ENCODE data around the gene SFTPA1.
"Not testable (repeated sequence)": the region's sequence is repeated elsewhere in the genome, so short reads cannot be mapped to it uniquely, and the experiment has no call there.

The SFTPA1 gene

DNA sequence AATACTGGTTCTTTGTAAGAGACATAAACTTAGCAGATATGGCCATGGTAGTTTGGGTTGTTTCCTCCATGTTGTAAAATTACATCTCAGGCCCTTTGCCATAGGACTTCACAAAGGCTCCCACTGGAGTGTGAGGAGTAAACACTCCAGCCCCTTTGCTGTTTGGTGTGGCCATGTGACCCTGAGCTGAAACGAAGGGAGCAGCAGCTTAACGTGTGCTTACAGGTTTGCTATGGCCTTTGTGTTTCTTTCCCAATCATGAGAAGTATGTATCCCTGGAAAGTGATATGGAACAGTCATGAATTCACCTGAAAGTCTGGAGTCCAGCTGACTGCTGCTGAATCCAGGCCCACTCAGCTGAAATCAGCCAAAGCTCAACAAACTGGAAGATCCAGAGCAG lies 23.8 kb upstream of the SFTPA1 start:
- no peak overlapping the region for H3K27ac ChIP-seq (ENCODE audit: low read length)
- H3K27me3 ChIP-seq (ENCODE audit: low read depth, low read length): no peaks in the 10 kb centered on the region
- H3K4me1 ChIP-seq (ENCODE audit: control insufficient read depth in 1 of 2, insufficient read depth in 2 of 2, low read length in 2 of 2): no peaks in the 10 kb centered on the region
- no peaks in the 10 kb centered on the region for H3K36me3 ChIP-seq (ENCODE audit: control insufficient read depth in 1 of 2, insufficient read depth in 2 of 2, low read length in 2 of 2)
- no peaks in the 10 kb centered on the region for H3K9me3 ChIP-seq (ENCODE audit: control insufficient read depth in 1 of 2, low read length in 2 of 2)
- H3K4me3 ChIP-seq (ENCODE audit: low read depth in 1 of 2, low read length in 2 of 2): no peak overlapping the region

DNA sequence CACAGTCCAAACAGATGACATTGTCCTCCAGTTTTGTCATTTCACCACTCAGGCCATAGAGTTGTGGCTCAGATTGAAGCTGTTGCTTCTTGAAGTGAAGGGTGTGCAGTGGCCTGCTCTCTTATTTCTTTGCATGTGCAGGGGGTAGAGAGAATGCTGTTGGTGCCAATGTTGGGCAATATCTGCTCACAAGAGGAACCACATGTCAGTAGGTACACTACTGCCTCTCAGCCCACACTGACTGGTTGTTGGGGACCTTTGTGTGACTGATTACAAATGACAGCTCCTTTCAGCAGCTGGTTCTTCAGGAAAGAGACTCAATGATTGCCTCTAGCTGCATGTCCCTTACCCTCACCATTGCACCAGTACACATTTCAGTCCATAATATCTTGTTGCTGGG lies 21.9 kb upstream of the SFTPA1 start:
- H3K4me3 ChIP-seq (ENCODE audit: low read depth in 1 of 2, low read length in 2 of 2): no peak overlapping the region
- no peaks in the 10 kb centered on the region for H3K36me3 ChIP-seq (ENCODE audit: control insufficient read depth in 1 of 2, insufficient read depth in 2 of 2, low read length in 2 of 2)
- no peak overlapping the region for H3K27ac ChIP-seq (ENCODE audit: low read length)
- no peaks in the 10 kb centered on the region for H3K9me3 ChIP-seq (ENCODE audit: control insufficient read depth in 1 of 2, low read length in 2 of 2)
- no peaks in the 10 kb centered on the region for H3K4me1 ChIP-seq (ENCODE audit: control insufficient read depth in 1 of 2, insufficient read depth in 2 of 2, low read length in 2 of 2)
- H3K27me3 ChIP-seq (ENCODE audit: low read depth, low read length): no peaks in the 10 kb centered on the region

DNA sequence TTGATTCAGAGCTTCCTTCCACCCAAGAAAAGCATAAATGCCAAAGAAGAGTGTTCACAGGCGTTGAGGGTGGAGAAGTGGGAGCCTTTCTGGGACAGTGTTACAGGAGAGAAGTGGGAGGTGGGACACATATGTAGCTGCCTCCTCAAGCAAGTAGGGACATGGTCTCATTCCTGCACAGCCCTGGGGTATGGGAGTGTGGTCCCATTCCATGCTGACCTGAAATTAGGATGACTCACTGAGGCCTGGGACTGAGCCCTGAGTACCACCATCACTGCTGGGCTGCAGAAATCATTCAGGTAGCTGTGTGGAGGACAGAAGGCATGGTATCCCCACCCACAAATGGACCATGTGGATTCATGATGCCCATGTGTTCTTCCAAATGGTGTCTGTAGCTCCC lies 17.4 kb upstream of the SFTPA1 start:
- H3K36me3 ChIP-seq (ENCODE audit: control insufficient read depth in 1 of 2, insufficient read depth in 2 of 2, low read length in 2 of 2): no peaks in the 10 kb centered on the region
- H3K9me3 ChIP-seq (ENCODE audit: control insufficient read depth in 1 of 2, low read length in 2 of 2): peaks cover 0 to 7% of the 10 kb centered on the region in 2 donors
- no peaks in the 10 kb centered on the region for H3K27me3 ChIP-seq (ENCODE audit: low read depth, low read length)
- no peak overlapping the region for H3K4me3 ChIP-seq (ENCODE audit: low read depth in 1 of 2, low read length in 2 of 2)
- no peak overlapping the region for H3K27ac ChIP-seq (ENCODE audit: low read length)
- H3K4me1 ChIP-seq (ENCODE audit: control insufficient read depth in 1 of 2, insufficient read depth in 2 of 2, low read length in 2 of 2): no peaks in the 10 kb centered on the region

DNA sequence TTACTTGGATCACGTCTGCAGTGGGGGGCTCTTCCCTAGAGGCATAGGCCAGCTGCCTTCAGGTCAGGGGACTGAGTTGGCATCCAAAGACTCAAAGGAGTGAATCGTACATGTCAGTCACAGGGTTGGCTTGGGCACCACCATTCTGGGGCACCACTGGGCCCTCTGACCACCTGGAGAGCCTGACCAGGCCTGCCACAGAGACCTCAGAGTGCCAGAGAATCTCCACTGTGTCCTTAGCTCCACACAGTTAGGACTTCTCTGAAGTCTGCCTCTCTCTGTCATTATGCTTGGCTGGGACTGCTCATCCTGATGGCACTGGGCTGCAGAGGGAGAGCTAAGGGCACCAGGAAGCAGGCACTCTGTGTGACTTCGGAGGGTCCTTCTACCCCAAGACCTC lies 16.2 kb upstream of the SFTPA1 start:
- H3K4me1 ChIP-seq (ENCODE audit: control insufficient read depth in 1 of 2, insufficient read depth in 2 of 2, low read length in 2 of 2); H3K9me3 ChIP-seq (ENCODE audit: control insufficient read depth in 1 of 2, low read length in 2 of 2); H3K27ac ChIP-seq (ENCODE audit: low read length); H3K27me3 ChIP-seq (ENCODE audit: low read depth, low read length); H3K36me3 ChIP-seq (ENCODE audit: control insufficient read depth in 1 of 2, insufficient read depth in 2 of 2, low read length in 2 of 2); H3K4me3 ChIP-seq (ENCODE audit: low read depth in 1 of 2, low read length in 2 of 2): not testable (repeated sequence)

DNA sequence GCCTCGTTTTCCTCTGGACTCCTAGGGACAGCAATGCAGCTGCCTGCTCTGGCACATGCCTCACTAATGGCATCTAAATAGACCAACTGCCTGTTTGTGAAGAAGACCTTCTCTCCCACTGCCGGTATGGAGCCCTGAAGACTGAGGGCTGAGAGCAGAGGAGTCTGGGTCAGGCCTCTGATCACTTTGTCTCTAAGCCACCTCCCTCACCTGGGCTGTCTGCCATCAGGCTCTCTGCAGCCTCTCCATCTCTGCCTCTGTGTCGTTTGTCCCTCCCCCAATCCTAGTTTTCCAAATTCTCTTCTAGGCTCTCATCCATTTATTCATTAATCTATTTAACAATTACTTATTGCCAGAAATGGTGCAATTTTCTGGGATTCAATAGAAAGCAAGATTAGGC lies 15.2 kb upstream of the SFTPA1 start:
- no peaks in the 10 kb centered on the region for H3K27me3 ChIP-seq (ENCODE audit: low read depth, low read length)
- no peaks in the 10 kb centered on the region for H3K36me3 ChIP-seq (ENCODE audit: control insufficient read depth in 1 of 2, insufficient read depth in 2 of 2, low read length in 2 of 2)
- no peaks in the 10 kb centered on the region for H3K4me1 ChIP-seq (ENCODE audit: control insufficient read depth in 1 of 2, insufficient read depth in 2 of 2, low read length in 2 of 2)
- H3K4me3 ChIP-seq (ENCODE audit: low read depth in 1 of 2, low read length in 2 of 2): no peak overlapping the region
- peaks cover 0 to 7% of the 10 kb centered on the region in 2 donors for H3K9me3 ChIP-seq (ENCODE audit: control insufficient read depth in 1 of 2, low read length in 2 of 2)
- no peak overlapping the region for H3K27ac ChIP-seq (ENCODE audit: low read length)

DNA sequence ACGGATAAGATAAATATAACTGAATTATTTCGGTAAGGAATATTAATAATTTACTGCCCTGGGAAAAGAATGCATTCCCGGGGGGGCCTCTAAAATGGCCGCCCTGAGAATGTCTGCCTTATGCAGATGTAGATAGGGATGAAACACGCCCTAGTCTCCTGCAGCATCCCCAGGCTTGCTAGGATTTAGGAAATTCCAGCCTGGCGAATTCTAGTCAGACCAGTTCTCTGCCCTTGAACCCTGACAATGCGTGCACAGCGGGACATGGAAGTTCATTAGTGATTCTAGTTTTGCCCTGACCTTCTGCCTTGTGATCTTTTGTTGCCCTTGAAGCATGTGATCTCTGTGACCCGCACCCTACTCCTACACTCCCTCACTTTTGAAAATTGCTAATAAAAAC lies 11.1 kb upstream of the SFTPA1 start:
- H3K27ac ChIP-seq (ENCODE audit: low read length); H3K4me1 ChIP-seq (ENCODE audit: control insufficient read depth in 1 of 2, insufficient read depth in 2 of 2, low read length in 2 of 2); H3K27me3 ChIP-seq (ENCODE audit: low read depth, low read length); H3K36me3 ChIP-seq (ENCODE audit: control insufficient read depth in 1 of 2, insufficient read depth in 2 of 2, low read length in 2 of 2); H3K4me3 ChIP-seq (ENCODE audit: low read depth in 1 of 2, low read length in 2 of 2): not testable (repeated sequence)
- peaks cover 0 to 11% of the 10 kb centered on the region in 2 donors for H3K9me3 ChIP-seq (ENCODE audit: control insufficient read depth in 1 of 2, low read length in 2 of 2)

DNA sequence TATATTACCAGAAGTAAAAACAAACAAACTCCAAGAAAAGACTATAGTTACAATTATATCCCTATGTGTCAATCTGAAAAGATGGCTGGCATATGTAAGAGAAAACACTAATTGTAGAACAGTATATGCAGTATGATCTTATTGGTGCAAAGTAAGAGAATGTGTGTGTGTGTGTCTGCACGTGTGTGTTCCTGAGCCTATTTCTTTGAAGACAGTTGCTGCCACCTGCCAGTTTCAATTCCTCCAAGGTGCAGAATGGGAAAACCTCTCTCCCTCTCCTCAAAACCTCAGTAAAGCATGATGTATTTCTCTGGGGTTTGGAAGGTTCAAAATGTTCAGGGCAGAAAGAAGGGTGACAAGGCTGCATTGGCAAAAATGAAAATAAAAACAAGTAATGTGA lies 8.8 kb upstream of the SFTPA1 start:
- Histone ChIP-seq H3K4me3 (ENCODE audit: low read depth in 1 of 2, low read length in 2 of 2) (no peak overlapping the region), H3K4me1 (ENCODE audit: control insufficient read depth in 1 of 2, insufficient read depth in 2 of 2, low read length in 2 of 2) (no peaks in the 10 kb centered on the region), H3K27me3 (ENCODE audit: low read depth, low read length) (no peaks in the 10 kb centered on the region), H3K36me3 (ENCODE audit: control insufficient read depth in 1 of 2, insufficient read depth in 2 of 2, low read length in 2 of 2) (no peaks in the 10 kb centered on the region), H3K9me3 (ENCODE audit: control insufficient read depth in 1 of 2, low read length in 2 of 2) (peaks cover 0 to 11% of the 10 kb centered on the region in 2 donors), H3K27ac (ENCODE audit: low read length) (no peak overlapping the region)

DNA sequence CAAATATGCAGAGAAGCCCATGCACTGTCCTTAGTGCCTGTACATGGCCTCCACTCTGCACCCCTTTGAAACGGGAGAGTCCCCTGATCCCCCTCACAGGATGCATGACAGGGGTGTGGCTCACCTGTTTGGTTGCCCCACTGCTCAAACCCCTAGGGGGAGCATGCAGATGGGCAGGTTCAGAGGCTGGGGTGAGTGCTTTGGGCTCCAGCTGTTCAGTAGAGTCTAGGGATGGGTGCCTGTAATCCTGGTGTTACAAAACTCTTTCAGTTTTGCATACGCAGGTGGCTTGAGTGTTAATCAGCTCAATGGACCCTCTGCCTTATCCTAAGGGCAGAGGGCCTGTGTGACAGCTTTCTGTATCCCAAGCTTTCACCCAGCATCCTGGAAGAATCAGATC lies 7.8 kb upstream of the SFTPA1 start:
- Histone ChIP-seq H3K9me3 (ENCODE audit: control insufficient read depth in 1 of 2, low read length in 2 of 2) (peaks cover 0 to 5% of the 10 kb centered on the region in 2 donors), H3K27ac (ENCODE audit: low read length) (no peak overlapping the region), H3K27me3 (ENCODE audit: low read depth, low read length) (no peaks in the 10 kb centered on the region), H3K4me3 (ENCODE audit: low read depth in 1 of 2, low read length in 2 of 2) (no peak overlapping the region), H3K36me3 (ENCODE audit: control insufficient read depth in 1 of 2, insufficient read depth in 2 of 2, low read length in 2 of 2) (no peaks in the 10 kb centered on the region), H3K4me1 (ENCODE audit: control insufficient read depth in 1 of 2, insufficient read depth in 2 of 2, low read length in 2 of 2) (no peaks in the 10 kb centered on the region)

DNA sequence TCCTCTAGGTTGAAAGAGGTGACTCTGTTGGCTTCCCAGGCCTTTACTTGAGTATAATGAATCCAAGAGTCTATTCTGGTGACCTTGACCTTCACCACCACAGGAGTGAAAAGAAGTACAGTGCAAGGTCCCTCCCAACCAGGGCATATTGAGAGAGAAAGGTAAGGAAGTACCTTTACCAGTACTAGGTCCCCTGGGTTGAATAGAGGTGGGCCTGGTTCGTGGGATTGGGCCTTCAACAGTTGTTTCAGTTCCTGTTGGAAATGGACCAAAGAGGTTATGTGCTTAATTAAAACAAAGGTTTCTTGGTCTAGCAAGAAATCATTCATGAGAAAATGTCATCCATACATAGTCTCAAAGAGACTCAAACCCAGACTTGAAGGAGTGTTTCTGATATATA lies 6.4 kb upstream of the SFTPA1 start:
- no peak overlapping the region for H3K4me3 ChIP-seq (ENCODE audit: low read depth in 1 of 2, low read length in 2 of 2)
- H3K27ac ChIP-seq (ENCODE audit: low read length): no peak overlapping the region
- H3K36me3 ChIP-seq (ENCODE audit: control insufficient read depth in 1 of 2, insufficient read depth in 2 of 2, low read length in 2 of 2): no peaks in the 10 kb centered on the region
- no peaks in the 10 kb centered on the region for H3K4me1 ChIP-seq (ENCODE audit: control insufficient read depth in 1 of 2, insufficient read depth in 2 of 2, low read length in 2 of 2)
- H3K27me3 ChIP-seq (ENCODE audit: low read depth, low read length): no peaks in the 10 kb centered on the region
- H3K9me3 ChIP-seq (ENCODE audit: control insufficient read depth in 1 of 2, low read length in 2 of 2): peaks cover 0 to 4% of the 10 kb centered on the region in 2 donors

DNA sequence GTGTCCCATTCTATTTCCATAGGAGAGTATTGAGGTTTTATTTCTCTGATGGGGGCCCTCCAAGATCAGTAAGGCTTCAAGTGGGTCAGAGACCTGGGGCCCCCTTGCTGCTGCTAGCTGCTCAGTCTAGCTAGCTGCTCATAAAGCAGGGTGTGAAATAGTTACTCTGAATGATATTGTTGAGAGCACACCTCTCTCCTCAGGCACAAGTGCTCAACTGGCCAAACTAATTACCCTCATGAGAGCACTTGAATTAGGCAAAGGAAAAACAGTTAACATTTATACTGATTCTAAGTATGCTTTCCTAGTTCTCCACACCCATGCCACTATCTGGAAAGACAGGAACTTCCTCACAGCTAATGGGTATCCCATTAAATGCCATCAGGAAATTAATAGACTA lies 5.4 kb upstream of the SFTPA1 start:
- Histone ChIP-seq H3K9me3 (ENCODE audit: control insufficient read depth in 1 of 2, low read length in 2 of 2) (peaks cover 0 to 4% of the 10 kb centered on the region in 2 donors), H3K27me3 (ENCODE audit: low read depth, low read length) (no peaks in the 10 kb centered on the region), H3K27ac (ENCODE audit: low read length) (no peak overlapping the region), H3K4me1 (ENCODE audit: control insufficient read depth in 1 of 2, insufficient read depth in 2 of 2, low read length in 2 of 2) (no peaks in the 10 kb centered on the region), H3K36me3 (ENCODE audit: control insufficient read depth in 1 of 2, insufficient read depth in 2 of 2, low read length in 2 of 2) (no peaks in the 10 kb centered on the region), H3K4me3 (ENCODE audit: low read depth in 1 of 2, low read length in 2 of 2) (no peak overlapping the region)

DNA sequence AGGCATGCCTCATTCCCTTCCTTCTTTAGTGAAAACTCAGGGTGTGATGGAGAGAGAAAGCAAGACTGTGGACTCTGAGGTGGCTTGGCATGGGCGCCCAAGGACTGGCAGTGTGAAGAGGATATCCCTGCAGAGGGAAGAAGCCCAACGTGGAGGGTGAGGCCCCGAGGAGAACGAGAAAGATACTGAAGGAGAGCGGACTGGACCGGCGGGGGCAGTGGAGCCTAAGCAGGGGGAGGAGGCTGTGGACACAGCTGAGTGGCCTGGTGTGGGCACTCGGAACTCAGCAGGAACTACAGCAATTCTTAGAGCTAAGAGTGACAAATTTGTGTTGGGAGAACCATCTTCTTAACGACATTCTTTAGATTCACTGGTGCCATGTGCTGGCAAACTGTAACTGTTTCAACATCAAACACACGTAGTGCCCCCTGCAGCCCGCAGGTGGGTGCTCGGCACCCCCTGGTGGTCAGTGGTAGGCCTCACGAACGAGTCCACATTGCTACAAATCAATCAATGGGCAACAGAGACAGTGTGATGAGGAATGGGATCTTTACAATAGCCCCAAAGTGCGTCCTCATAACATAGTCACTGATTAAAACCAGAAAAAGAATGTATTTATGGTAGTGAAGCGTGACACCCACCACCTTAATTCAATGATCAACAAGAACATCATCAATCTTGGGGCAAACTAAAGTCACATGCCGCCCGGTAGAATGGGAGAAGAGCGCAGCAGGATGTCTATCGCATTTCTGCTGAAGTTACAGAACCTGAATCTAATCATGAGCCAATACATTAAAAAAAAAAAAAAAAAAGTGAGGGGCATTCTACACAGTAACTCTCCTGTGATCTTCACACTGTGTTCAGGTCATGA lies 2.0 kb upstream of the SFTPA1 start:
- Histone ChIP-seq H3K36me3 (ENCODE audit: control insufficient read depth in 1 of 2, insufficient read depth in 2 of 2, low read length in 2 of 2) (no peaks in the 10 kb centered on the region), H3K4me3 (ENCODE audit: low read depth in 1 of 2, low read length in 2 of 2) (no peak overlapping the region), H3K27me3 (ENCODE audit: low read depth, low read length) (no peaks in the 10 kb centered on the region), H3K4me1 (ENCODE audit: control insufficient read depth in 1 of 2, insufficient read depth in 2 of 2, low read length in 2 of 2) (no peaks in the 10 kb centered on the region), H3K27ac (ENCODE audit: low read length) (no peak overlapping the region), H3K9me3 (ENCODE audit: control insufficient read depth in 1 of 2, low read length in 2 of 2) (no peaks in the 10 kb centered on the region)

All from muscle layer of duodenum (tissue), 2 donors.